Measurements from ENCODE around the gene APOA5. TPM values are rescaled to one million over a fixed set of nuclear protein-coding genes. Genes with fewer than 3 reads are reported as not detected.
"Not testable (repeated sequence)": the region's sequence is repeated elsewhere in the genome, so short reads cannot be mapped to it uniquely, and the experiment has no call there.

The APOA5 gene
- polyA plus RNA-seq, 1 experiment, result not detected

DNA sequence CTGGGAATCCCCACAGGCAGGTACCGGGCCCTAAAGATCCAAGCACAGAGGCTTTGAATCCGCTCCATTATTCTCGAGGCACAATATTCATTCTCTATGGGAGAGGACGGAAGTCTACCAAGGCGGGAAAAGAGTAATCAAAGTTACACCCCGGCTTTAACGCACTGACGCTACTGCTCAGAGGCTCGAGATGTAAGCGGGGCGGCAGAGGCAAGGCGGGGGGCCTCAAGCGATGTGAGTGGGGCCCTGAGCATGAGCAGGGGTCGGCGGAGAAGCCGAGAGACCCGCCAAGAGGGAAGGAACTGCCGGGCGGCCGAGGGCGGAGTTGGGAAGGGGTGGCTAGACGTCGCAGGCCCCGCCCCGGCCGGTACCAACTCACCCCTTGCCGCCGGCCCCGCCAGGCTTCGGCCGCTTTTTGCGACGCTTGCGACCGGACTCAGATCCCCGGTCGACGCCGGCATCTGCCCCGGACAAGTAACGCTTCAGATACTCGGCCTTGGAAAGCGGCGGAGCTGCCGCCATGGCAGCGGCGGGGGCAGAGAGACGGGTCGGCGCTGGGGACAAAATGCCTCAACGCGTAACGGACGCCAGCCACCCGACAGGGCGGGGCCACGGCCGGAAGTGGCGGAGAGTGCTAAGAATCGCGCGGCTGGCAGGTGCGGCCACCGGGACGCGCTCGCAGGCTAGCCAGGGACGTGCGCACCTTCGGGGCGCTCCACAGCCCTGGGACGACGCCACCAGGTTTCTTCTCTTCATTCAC is 19.1 kb downstream of the APOA5 start, which contains the start of gene BUD13:
TSS of gene BUD13 (minus strand) at position 545 of the 760 bp plus-strand sequence. CDS start at position 522, 23 bp downstream.
- DNase-seq (ENCODE audit: low read depth, low spot score), result peak; percentile 37
- Histone ChIP-seq H3K4me3 (ENCODE audit: low read depth, low read length) (peak within 1 kb of the TSS; percentile 89), H3K27ac (ENCODE audit: low read depth, low read length) (peak within 1 kb of the TSS; percentile 78), H3K9me3 (ENCODE audit: control insufficient read depth, insufficient read depth, low read length) (no peaks in the 10 kb centered on the region; the same call in 1 of the 2 replicates), H3K27me3 (ENCODE audit: control insufficient read depth, insufficient read depth, low read length) (no peaks in the 10 kb centered on the region)
- TF ChIP-seq, protein P1, sequence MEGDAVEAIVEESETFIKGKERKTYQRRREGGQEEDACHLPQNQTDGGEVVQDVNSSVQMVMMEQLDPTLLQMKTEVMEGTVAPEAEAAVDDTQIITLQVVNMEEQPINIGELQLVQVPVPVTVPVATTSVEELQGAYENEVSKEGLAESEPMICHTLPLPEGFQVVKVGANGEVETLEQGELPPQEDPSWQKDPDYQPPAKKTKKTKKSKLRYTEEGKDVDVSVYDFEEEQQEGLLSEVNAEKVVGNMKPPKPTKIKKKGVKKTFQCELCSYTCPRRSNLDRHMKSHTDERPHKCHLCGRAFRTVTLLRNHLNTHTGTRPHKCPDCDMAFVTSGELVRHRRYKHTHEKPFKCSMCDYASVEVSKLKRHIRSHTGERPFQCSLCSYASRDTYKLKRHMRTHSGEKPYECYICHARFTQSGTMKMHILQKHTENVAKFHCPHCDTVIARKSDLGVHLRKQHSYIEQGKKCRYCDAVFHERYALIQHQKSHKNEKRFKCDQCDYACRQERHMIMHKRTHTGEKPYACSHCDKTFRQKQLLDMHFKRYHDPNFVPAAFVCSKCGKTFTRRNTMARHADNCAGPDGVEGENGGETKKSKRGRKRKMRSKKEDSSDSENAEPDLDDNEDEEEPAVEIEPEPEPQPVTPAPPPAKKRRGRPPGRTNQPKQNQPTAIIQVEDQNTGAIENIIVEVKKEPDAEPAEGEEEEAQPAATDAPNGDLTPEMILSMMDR (IDR thresholded peaks at IDR 0.05; ENCODE audit: low read depth, low read length), result no peak
- ChIA-PET POLR2A (interaction anchor here (0.6 to 1.9 kb wide), 3 partner anchors 15 to 333 kb away, joined by 3 to 11 read pairs (median 4); partner anchors contain the start of gene ZPR1), CTCF (interaction anchor here (0.7 to 1.5 kb wide), 2 partner anchors 18 to 29 kb away, joined by 4 to 9 read pairs; partner anchors contain the start of gene APOA5)

DNA sequence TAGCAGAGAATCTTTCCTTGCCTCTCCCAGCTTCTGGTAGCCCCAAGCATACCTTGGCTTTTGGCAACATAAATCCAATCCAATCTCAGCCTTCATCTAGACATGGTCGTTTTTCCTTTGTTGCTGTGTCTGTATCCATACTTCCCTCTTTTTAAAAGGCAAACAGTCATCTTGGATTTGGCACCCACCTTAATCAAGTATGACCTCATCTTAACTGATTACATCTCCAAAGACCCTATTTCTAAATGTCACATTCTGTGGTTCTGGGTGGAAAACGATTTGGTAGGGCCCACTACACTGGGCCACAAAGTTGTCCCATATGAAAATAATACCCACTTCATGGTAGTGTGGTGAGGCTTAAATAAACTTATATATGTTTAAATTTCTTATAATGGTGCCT is 19.7 kb downstream of the APOA5 start:
- H3K4me3 ChIP-seq (ENCODE audit: low read depth, low read length), result peak overlapping the region; percentile 89
- H3K27ac ChIP-seq (ENCODE audit: low read depth, low read length), result no peak overlapping the region
- no peaks in the 10 kb centered on the region; the same call in 1 of the 2 replicates for H3K9me3 ChIP-seq (ENCODE audit: control insufficient read depth, insufficient read depth, low read length)
- ChIA-PET POLR2A (interaction anchor here (1.9 kb wide), 1 partner anchor 16 kb away, joined by 11 read pairs; the partner anchor contains the start of gene ZPR1), CTCF (interaction anchor here (0.7 to 1.3 kb wide), 2 partner anchors 19 to 29 kb away, joined by 4 to 6 read pairs; partner anchors contain the start of gene APOA5)
- TF ChIP-seq, protein P1 (IDR thresholded peaks at IDR 0.05; ENCODE audit: low read depth, low read length), result no peak
- H3K27me3 ChIP-seq (ENCODE audit: control insufficient read depth, insufficient read depth, low read length), result no peaks in the 10 kb centered on the region
- DNase-seq (ENCODE audit: low read depth, low spot score), result no peak

DNA sequence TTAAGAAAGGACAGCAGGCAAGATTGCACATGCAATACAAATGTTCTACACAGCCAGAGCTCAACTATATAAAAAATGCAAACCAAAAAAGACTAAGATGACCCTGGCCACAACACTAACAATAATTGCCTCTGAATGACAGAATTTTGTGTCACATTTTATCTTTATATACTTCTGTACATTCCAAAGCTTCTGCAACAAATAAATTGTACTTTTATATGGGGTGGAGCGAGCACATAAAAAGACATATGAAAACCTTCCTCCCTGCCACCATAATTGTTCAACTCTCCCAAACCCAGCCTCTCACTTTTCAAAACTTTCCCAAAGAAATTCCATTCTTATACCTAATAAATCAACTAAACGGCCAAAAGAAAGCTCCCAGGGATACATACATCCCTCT is 29.5 kb downstream of the APOA5 start:
- no peak for DNase-seq (ENCODE audit: low read depth, low spot score)
- Histone ChIP-seq H3K9me3 (ENCODE audit: control insufficient read depth, insufficient read depth, low read length) (no peaks in the 10 kb centered on the region), H3K27ac (ENCODE audit: low read depth, low read length) (no peak overlapping the region), H3K27me3 (ENCODE audit: control insufficient read depth, insufficient read depth, low read length) (no peaks in the 10 kb centered on the region), H3K4me3 (ENCODE audit: low read depth, low read length) (no peak overlapping the region)
- ChIA-PET CTCF (interaction anchor here (0.5 kb wide), 1 partner anchor 377 kb away, joined by 6 read pairs; no protein-coding TSS in a partner anchor), POLR2A (interaction anchor here (0.6 kb wide), 1 partner anchor 468 kb away, joined by 7 read pairs; no protein-coding TSS in a partner anchor)
- TF ChIP-seq, protein P1 (IDR thresholded peaks at IDR 0.05; ENCODE audit: low read depth, low read length), result no peak

DNA sequence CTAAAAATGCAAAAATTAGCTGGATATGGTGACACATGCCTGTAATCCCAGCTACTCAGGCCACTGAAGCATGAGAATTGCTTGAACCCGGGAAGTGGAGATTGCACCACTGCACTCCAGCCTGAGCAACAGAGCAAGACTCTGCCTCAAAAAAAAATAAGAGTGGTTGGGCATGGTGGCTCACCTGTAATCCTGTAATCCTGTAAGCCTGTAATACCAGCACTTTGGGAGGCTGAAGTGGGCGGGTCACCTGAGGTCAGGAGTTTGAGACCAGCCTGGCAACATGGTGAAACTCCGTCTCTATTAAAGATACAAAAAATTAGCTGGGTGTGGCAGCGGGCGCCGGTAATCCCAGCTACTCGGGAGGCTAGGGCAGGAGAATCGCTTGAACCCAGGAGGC is 35.6 kb downstream of the APOA5 start:
- H3K27ac ChIP-seq (ENCODE audit: low read depth, low read length); H3K9me3 ChIP-seq (ENCODE audit: control insufficient read depth, insufficient read depth, low read length); POLR2A ChIA-PET; DNase-seq (ENCODE audit: low read depth, low spot score); H3K4me3 ChIP-seq (ENCODE audit: low read depth, low read length); H3K27me3 ChIP-seq (ENCODE audit: control insufficient read depth, insufficient read depth, low read length): not testable (repeated sequence)
- CTCF ChIA-PET, result interaction anchor here (1.2 to 3.2 kb wide), 2 partner anchors 13 to 30 kb away, joined by 3 to 25 read pairs; no protein-coding TSS in a partner anchor

DNA sequence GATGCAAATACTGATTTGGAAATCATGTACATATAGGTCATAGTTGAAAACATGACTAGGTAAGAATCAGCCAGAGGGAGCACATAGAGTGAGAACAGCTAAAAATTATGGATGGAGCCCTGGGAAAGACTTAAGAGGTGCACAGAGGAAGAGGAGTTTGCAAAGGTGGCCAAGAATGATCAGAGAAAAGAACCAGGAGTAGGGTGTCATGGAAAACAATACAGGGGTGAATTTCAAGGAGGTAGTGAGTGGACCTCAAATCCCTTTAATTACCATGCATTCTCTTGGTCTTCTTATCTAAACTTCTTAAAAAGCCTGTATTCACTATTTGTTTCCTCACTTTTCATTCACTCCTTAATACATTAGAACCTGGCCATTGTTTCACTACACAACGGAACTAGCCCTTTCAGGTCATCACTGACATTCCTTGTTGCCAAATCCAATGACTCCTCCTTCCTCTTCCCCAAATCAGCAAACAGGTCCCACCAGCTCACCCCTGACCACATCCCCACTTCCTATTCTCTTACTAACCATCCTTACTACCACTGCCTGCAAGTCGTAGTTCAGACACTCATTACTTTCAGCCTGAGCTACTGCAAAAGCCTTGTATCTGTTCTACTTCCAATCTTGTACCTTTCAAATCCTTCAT is 41.5 kb downstream of the APOA5 start:
- POLR2A ChIA-PET, result no interaction called here
- DNase-seq (ENCODE audit: low read depth, low spot score), result no peak
- TF ChIP-seq, protein P1 (IDR thresholded peaks at IDR 0.05; ENCODE audit: low read depth, low read length), result no peak
- Histone ChIP-seq H3K9me3 (ENCODE audit: control insufficient read depth, insufficient read depth, low read length) (no peaks in the 10 kb centered on the region), H3K27me3 (ENCODE audit: control insufficient read depth, insufficient read depth, low read length) (no peaks in the 10 kb centered on the region), H3K27ac (ENCODE audit: low read depth, low read length) (no peak overlapping the region), H3K4me3 (ENCODE audit: low read depth, low read length) (no peak overlapping the region)
- CTCF ChIA-PET, result interaction anchor here (0.9 to 2.4 kb wide), 3 partner anchors 7 to 17 kb away, joined by 3 to 14 read pairs (median 4); no protein-coding TSS in a partner anchor

Measured in AG04450 (cell line).